HepG2 (cell line): ENCODE results near the gene CRIP1. TPM values are rescaled to one million over a fixed set of nuclear protein-coding genes. Genes with fewer than 3 reads are reported as not detected.
A peak's percentile ranks its signal among the peaks of the same experiment; 100 is the strongest.

Source experiments
- ATF6 ChIP-seq: sonication (generic); formaldehyde crosslinking; conservative IDR thresholded peaks from 2 replicates; pipeline ENCODE4 v1.4.0; 2020; ENCODE audit warnings: missing genetic modification reagents
- IRF1 ChIP-seq: sonication (generic); formaldehyde crosslinking; IDR thresholded peaks from 2 replicates; pipeline ENCODE4 v1.4.0; 2020; ENCODE audit warnings: low read depth, mild to moderate bottlenecking, missing genetic modification reagents
- MAX ChIP-seq: IDR thresholded peaks from 2 replicates; pipeline ENCODE4 v1.6.1; 2012; ENCODE audit warnings: inconsistent platforms
- MXD4 ChIP-seq: IDR thresholded peaks from 2 replicates; pipeline ENCODE4 v1.6.1; 2016; ENCODE audit warnings: mild to moderate bottlenecking, missing biosample characterization, missing genetic modification reagents
- NCOA2 ChIP-seq: sonication (generic); formaldehyde crosslinking; IDR thresholded peaks from 2 replicates; pipeline ENCODE4 v1.8.0; 2022; ENCODE audit warnings: inconsistent platforms
- NPAS2 ChIP-seq: sonication (generic); formaldehyde crosslinking; IDR thresholded peaks from 2 replicates; pipeline ENCODE4 v1.8.0; 2022; ENCODE audit warnings: mild to moderate bottlenecking, missing genetic modification reagents, borderline replicate concordance
- PPARG ChIP-seq: conservative IDR thresholded peaks from 2 replicates; pipeline ENCODE4 v1.6.1; 2016; ENCODE audit warnings: missing biosample characterization, missing genetic modification reagents
- PTBP1 ChIP-seq: fragments of 200-400 bp; formaldehyde crosslinking; IDR thresholded peaks from 2 replicates; pipeline ENCODE4 v1.6.1; 2018; ENCODE audit warnings: low read length, low read depth; ENCODE audit not compliant: poor library complexity, severe bottlenecking
- RBFOX2 ChIP-seq: fragments of 200-400 bp; formaldehyde crosslinking; IDR thresholded peaks from 2 replicates; pipeline ENCODE4 v1.6.1; 2017; ENCODE audit warnings: low read depth, mild to moderate bottlenecking, low read length
- RFX3 ChIP-seq: IDR thresholded peaks from 2 replicates; pipeline ENCODE4 v1.6.1; 2016; ENCODE audit warnings: missing biosample characterization, missing genetic modification reagents
- ZBTB7A ChIP-seq: sonication (generic); formaldehyde crosslinking; IDR thresholded peaks from 2 replicates; pipeline ENCODE4 v1.8.0; 2022; ENCODE audit warnings: mild to moderate bottlenecking, missing genetic modification reagents
- ZNF142 ChIP-seq: sonication (generic); formaldehyde crosslinking; IDR thresholded peaks from 2 replicates; pipeline ENCODE4 v1.4.0; 2020; ENCODE audit warnings: missing genetic modification reagents
- ZNF280D ChIP-seq: sonication (generic); formaldehyde crosslinking; IDR thresholded peaks from 2 replicates; pipeline ENCODE4 v1.5.1; 2020; ENCODE audit warnings: mild to moderate bottlenecking, missing genetic modification reagents
- ZNF3 ChIP-seq: IDR thresholded peaks from 2 replicates; pipeline ENCODE4 v1.7.0; 2017; ENCODE audit warnings: inconsistent platforms
- ZNF451 ChIP-seq: sonication (generic); formaldehyde crosslinking; IDR thresholded peaks from 2 replicates; pipeline ENCODE4 v1.5.0; 2020; ENCODE audit warnings: mild to moderate bottlenecking, missing genetic modification reagents
- ZNF484 ChIP-seq: sonication (generic); formaldehyde crosslinking; IDR thresholded peaks from 2 replicates; pipeline ENCODE4 v1.5.1; 2020; ENCODE audit warnings: mild to moderate bottlenecking, low read depth, missing genetic modification reagents, borderline replicate concordance
- ZNF572 ChIP-seq: sonication (generic); formaldehyde crosslinking; IDR thresholded peaks from 2 replicates; pipeline ENCODE4 v1.5.1; 2020; ENCODE audit warnings: mild to moderate bottlenecking, missing genetic modification reagents
- ZNF644 ChIP-seq: IDR thresholded peaks from 2 replicates; pipeline ENCODE4 v1.6.1; 2016; ENCODE audit warnings: low read depth
- polyA plus RNA-seq, 8 experiments: library from polyadenylated mRNA; depleted of rRNA in 3 of 8; stranded (reverse) in 7 of 8; unstranded in 1 of 8; fragments of >200 nt; fragmentation: Illumina TruSeq in 4 of 8; extraction: Trizol in 4 of 8; gene quantifications; 2 replicates each; pipeline versions ENCODE4 v1.2.1 to v1.2.3, GENCODE V29; 2011 to 2016; ENCODE audit warnings: low read depth in 4 of 8, missing spikeins in 1 of 8, mixed read lengths in 1 of 8; ENCODE audit not compliant: insufficient read depth in 1 of 8
- total RNA-seq, 5 experiments: library from RNA; depleted of rRNA; stranded (reverse); fragments of >200 nt; fragmentation: Illumina TruSeq; extraction: Trizol; gene quantifications; 2 replicates each; pipeline ENCODE4 v1.2.3, GENCODE V29; 2016; ENCODE audit warnings: low read depth in 1 of 5

The CRIP1 gene
- total and polyA plus RNA-seq, 2 of the 13 experiments (the other 11 are each of a cell fraction or from before 2014, with no cell fraction given) = 53.9 to 59.5 TPM

GRCh38 chr14:105527826-105528585, 41.3 kb downstream of the CRIP1 start (continued):
- TF ChIP-seq ZNF280D (CRISPR knock-in tag) (no peak), NPAS2 (CRISPR knock-in tag) (no peak), ZBTB7A (no peak; the same call in 1 of the 2 replicates), ZNF142 (CRISPR knock-in tag) (peak; percentile 67; the same call in 1 of the 2 replicates), PTBP1 (no peak), ZNF3 (no peak), MXD4 (no peak), ZNF451 (CRISPR knock-in tag) (no peak), NCOA2 (no peak), ZNF572 (CRISPR knock-in tag) (0 out of 2 replicates have a peak, but pooled peaks have one; percentile 45), RFX3 (CRISPR knock-in tag) (no peak), PPARG (CRISPR knock-in tag) (no peak), IRF1 (CRISPR knock-in tag) (no peak), MAX (peak; percentile 78), ZNF484 (no peak), ATF6 (no peak), ZNF644 (CRISPR knock-in tag) (no peak), RBFOX2 (peak; percentile 76)
